ENCODE data around the gene COL12A1. TPM values are rescaled to one million over a fixed set of nuclear protein-coding genes. Genes with fewer than 3 reads are reported as not detected.
"Not testable (repeated sequence)": the region's sequence is repeated elsewhere in the genome, so short reads cannot be mapped to it uniquely, and the experiment has no call there.

Gene COL12A1
- total and polyA plus RNA-seq, 3 experiments from 2014 or later = not detected

DNA sequence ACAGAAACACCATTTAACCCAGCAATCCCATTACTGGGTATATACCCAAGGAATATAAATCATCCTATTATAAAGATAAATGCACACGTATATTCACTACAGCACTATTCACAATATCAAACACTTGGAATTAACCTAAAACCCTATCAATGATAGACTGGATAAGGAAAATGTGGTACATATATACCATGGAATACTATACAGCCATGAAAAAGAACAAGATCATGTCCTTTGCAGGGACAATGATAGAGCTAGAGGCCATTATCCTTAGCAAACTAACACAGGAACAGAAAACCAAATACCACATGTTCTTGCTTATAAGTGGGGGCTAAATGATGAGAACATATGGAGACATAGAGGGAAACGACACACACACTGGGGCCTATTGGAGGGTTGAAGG lies 19.3 kb downstream of the COL12A1 start:
- H3K27me3 ChIP-seq (ENCODE audit: insufficient read depth, low read length, poor library complexity, severe bottlenecking); H3K27ac ChIP-seq (ENCODE audit: low read depth, low read length); H3K4me3 ChIP-seq (ENCODE audit: low read length); CTCF ChIA-PET; H3K27ac Mint-ChIP-seq; H3K4me1 ChIP-seq (ENCODE audit: insufficient read depth, low read length); H3K36me3 Mint-ChIP-seq; DNase-seq; H3K9me3 ChIP-seq (ENCODE audit: low read length); H3K4me1 Mint-ChIP-seq; H3K9me3 Mint-ChIP-seq; H3K36me3 ChIP-seq (ENCODE audit: insufficient read depth, low read length); POLR2A ChIA-PET; H3K4me3 Mint-ChIP-seq: not testable (repeated sequence)
- H3K27me3 Mint-ChIP-seq = peaks cover 4 to 26% of the 10 kb centered on the region in 2 donors

DNA sequence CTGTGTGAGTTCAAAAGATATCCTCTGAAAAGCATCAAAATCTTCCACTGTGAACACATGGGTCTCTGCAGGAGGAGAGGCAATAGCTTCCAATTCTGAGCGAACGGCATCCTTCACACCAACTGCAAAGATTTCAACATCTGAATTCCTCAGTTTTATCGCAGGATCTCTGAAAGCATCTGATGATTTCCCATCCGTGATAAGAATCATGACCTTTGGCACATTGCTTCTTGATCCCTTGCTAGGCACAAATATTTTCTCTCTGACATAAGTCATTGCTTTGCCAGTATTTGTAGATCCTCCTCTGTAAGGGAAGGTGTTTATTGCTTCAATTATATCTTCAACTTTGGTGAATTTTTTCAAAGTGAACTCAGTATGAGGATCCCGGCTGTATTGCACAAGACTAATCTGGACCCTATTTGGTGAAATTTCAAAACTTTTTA lies 22.7 kb downstream of the COL12A1 start:
- Mint-ChIP-seq H3K27me3 (peaks cover 12 to 30% of the 10 kb centered on the region in 2 donors), H3K9me3 (peaks cover 0 to 8% (median 4%) of the 10 kb centered on the region in 5 donors), H3K27ac (no peak overlapping the region), H3K4me3 (no peak overlapping the region), H3K36me3 (no peaks in the 10 kb centered on the region), H3K4me1 (no peaks in the 10 kb centered on the region)
- no peaks in the 10 kb centered on the region for H3K9me3 ChIP-seq (ENCODE audit: low read length)
- no peak overlapping the region for H3K4me3 ChIP-seq (ENCODE audit: low read length)
- DNase-seq = no peak
- POLR2A ChIA-PET = no interaction called here
- no peaks in the 10 kb centered on the region for H3K36me3 ChIP-seq (ENCODE audit: insufficient read depth, low read length)
- H3K27ac ChIP-seq (ENCODE audit: low read depth, low read length) = no peak overlapping the region
- CTCF ChIA-PET = no interaction called here
- no peaks in the 10 kb centered on the region for H3K4me1 ChIP-seq (ENCODE audit: insufficient read depth, low read length)
- no peaks in the 10 kb centered on the region for H3K27me3 ChIP-seq (ENCODE audit: insufficient read depth, low read length, poor library complexity, severe bottlenecking)

DNA sequence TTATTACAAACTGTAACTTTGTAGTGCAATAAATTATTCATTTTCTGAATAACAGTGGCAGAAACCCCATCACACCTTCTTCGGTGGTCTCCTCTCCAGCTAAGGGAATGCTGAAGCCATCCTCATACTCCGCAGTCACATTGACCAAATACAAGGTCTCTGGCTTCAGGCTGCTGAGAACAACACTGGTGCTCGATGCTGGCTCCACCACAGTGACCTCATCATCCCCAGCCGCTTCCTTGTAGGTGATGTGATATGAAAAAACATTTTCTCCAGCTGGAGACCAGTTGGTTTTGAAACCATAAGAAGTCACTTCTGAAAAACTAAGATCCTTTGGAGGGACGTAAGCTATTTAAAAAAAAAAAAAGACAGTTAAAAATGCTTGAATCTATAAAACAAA lies 25.0 kb downstream of the COL12A1 start:
- H3K9me3 Mint-ChIP-seq = peaks cover 0 to 4% (median 1%) of the 10 kb centered on the region in 5 donors
- no peak overlapping the region for H3K27ac ChIP-seq (ENCODE audit: low read depth, low read length)
- CTCF ChIA-PET = interaction anchor here (1.1 kb wide), 1 partner anchor 1442 kb away, joined by 3 read pairs; no protein-coding TSS in a partner anchor

DNA sequence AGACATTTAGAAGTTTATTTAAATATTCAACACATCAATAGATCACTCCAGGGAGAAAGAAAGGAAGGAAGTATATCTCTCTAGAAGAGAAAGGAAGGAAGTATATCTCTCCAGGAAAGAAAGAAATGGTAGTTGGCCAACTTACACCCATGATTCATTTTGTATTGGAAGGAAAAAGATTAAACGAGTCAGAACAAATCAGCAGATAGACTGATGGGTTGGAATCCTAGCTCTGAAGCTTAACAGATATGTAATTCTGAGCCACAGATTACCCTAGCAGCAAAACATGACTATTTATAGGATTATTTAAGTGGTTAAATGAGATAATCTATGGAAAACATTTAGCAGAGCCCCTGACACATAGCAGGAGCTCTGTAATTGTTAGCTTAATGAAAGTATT lies 27.1 kb downstream of the COL12A1 start:
- Mint-ChIP-seq H3K27me3 (peaks cover 16 to 30% of the 10 kb centered on the region in 2 donors), H3K9me3 (no peaks in the 10 kb centered on the region), H3K4me1 (no peaks in the 10 kb centered on the region), H3K27ac (no peak overlapping the region), H3K36me3 (no peaks in the 10 kb centered on the region), H3K4me3 (no peak overlapping the region)
- Histone ChIP-seq H3K36me3 (ENCODE audit: insufficient read depth, low read length) (no peaks in the 10 kb centered on the region), H3K27me3 (ENCODE audit: insufficient read depth, low read length, poor library complexity, severe bottlenecking) (no peaks in the 10 kb centered on the region), H3K4me3 (ENCODE audit: low read length) (no peak overlapping the region), H3K9me3 (ENCODE audit: low read length) (no peaks in the 10 kb centered on the region), H3K4me1 (ENCODE audit: insufficient read depth, low read length) (no peaks in the 10 kb centered on the region), H3K27ac (ENCODE audit: low read depth, low read length) (no peak overlapping the region)
- CTCF ChIA-PET = no interaction called here
- POLR2A ChIA-PET = no interaction called here
- DNase-seq = no peak

More for the DNA sequence above, 25.0 kb downstream of the COL12A1 start:
- Histone ChIP-seq H3K27me3 (ENCODE audit: insufficient read depth, low read length, poor library complexity, severe bottlenecking) (no peaks in the 10 kb centered on the region), H3K4me1 (ENCODE audit: insufficient read depth, low read length) (no peaks in the 10 kb centered on the region), H3K36me3 (ENCODE audit: insufficient read depth, low read length) (no peaks in the 10 kb centered on the region), H3K4me3 (ENCODE audit: low read length) (no peak overlapping the region), H3K9me3 (ENCODE audit: low read length) (no peaks in the 10 kb centered on the region)
- Mint-ChIP-seq H3K36me3 (no peaks in the 10 kb centered on the region), H3K27ac (no peak overlapping the region), H3K4me3 (no peak overlapping the region), H3K4me1 (no peaks in the 10 kb centered on the region), H3K27me3 (peaks cover 12 to 33% of the 10 kb centered on the region in 2 donors)
- DNase-seq = no peak
- POLR2A ChIA-PET = no interaction called here

DNA sequence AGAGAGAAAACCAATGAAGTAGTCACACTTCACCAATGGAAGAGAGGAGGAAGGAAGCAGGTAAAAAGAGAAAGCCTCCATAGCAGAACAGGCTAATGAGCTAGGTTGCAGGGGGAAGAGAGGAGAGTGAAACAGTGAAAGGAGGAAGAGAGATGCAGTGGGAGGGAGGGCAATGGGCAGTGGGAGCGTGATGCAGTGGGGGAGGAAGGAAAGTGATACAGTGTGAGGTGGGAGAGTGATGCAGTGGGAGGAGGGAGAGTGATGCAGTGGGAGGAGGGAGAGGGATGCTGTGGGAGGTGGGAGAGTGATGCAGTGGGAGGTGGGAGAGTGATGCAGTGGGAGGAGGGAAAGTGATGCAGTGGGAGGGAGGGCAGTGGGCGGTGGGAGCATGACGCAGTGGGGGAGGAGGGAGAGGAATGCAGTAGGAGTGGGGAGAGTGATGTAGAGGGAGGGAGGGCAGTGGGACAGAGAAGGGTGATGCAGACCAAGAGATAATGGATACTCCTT lies 29.7 kb downstream of the COL12A1 start:
- no peaks in the 10 kb centered on the region for H3K4me1 Mint-ChIP-seq
- no peaks in the 10 kb centered on the region for H3K9me3 Mint-ChIP-seq
- no peaks in the 10 kb centered on the region for H3K36me3 Mint-ChIP-seq
- H3K27ac ChIP-seq (ENCODE audit: low read depth, low read length) = no peak overlapping the region
- H3K36me3 ChIP-seq (ENCODE audit: insufficient read depth, low read length) = no peaks in the 10 kb centered on the region
- no peak for DNase-seq
- H3K4me1 ChIP-seq (ENCODE audit: insufficient read depth, low read length) = no peaks in the 10 kb centered on the region
- H3K4me3 ChIP-seq (ENCODE audit: low read length) = no peak overlapping the region
- ChIA-PET POLR2A (no interaction called here), CTCF (interaction anchor here (0.9 kb wide), 1 partner anchor 152 kb away, joined by 3 read pairs; no protein-coding TSS in a partner anchor)
- no peak overlapping the region for H3K27ac Mint-ChIP-seq
- H3K27me3 Mint-ChIP-seq = peaks cover 11 to 22% of the 10 kb centered on the region in 2 donors
- H3K9me3 ChIP-seq (ENCODE audit: low read length) = no peaks in the 10 kb centered on the region
- H3K27me3 ChIP-seq (ENCODE audit: insufficient read depth, low read length, poor library complexity, severe bottlenecking) = no peaks in the 10 kb centered on the region
- H3K4me3 Mint-ChIP-seq = no peak overlapping the region

DNA sequence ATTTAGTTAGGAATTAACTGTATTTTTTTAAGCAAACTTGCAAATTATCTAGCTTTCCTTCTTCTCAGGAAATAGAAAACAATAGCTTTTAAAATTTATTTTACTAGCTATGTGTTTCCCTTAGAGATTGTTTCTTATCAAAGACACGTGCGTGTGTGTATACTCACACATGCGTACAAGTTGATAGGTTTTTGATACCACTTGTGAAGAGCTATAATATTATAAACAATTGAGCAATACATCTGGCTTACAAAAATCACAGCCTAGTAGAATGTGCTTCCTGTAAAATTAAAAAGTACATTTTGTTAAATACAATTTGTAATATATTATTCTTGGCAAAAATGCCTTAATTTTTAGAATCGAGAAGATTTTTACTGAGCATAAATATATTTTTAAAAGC lies 33.9 kb downstream of the COL12A1 start:
- H3K27me3 Mint-ChIP-seq = peaks cover 5 to 22% of the 10 kb centered on the region in 2 donors
- H3K9me3 ChIP-seq (ENCODE audit: low read length) = no peaks in the 10 kb centered on the region
- ChIA-PET POLR2A (no interaction called here), CTCF (no interaction called here)
- DNase-seq = no peak
- no peaks in the 10 kb centered on the region for H3K4me1 ChIP-seq (ENCODE audit: insufficient read depth, low read length)
- H3K36me3 Mint-ChIP-seq = no peaks in the 10 kb centered on the region
- no peaks in the 10 kb centered on the region for H3K4me1 Mint-ChIP-seq
- H3K4me3 ChIP-seq (ENCODE audit: low read length) = no peak overlapping the region
- H3K27ac Mint-ChIP-seq = no peak overlapping the region
- H3K4me3 Mint-ChIP-seq = no peak overlapping the region
- H3K9me3 Mint-ChIP-seq = no peaks in the 10 kb centered on the region
- H3K27ac ChIP-seq (ENCODE audit: low read depth, low read length) = no peak overlapping the region
- H3K36me3 ChIP-seq (ENCODE audit: insufficient read depth, low read length) = no peaks in the 10 kb centered on the region
- no peaks in the 10 kb centered on the region for H3K27me3 ChIP-seq (ENCODE audit: insufficient read depth, low read length, poor library complexity, severe bottlenecking)

DNA sequence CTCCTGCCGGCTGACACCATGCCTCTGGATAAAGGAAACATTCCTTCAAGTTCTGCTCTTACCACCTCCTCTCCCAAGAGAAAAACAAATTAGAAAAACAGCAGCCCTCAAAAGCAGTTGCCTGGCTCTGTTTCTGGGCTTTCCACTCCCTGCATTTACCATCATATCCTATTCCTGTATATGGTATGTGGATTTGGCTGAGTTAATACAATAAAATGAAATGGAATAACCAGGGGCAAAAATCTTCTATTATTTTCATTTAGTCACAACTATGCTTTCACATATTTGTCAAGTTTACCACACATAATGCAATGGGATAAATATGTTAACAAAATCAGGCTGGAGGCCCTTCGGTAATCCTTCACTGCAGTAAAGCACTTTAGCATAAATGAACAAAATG lies 34.3 kb downstream of the COL12A1 start:
- Mint-ChIP-seq H3K27ac (no peak overlapping the region), H3K27me3 (peaks cover 5 to 22% of the 10 kb centered on the region in 2 donors), H3K4me3 (no peak overlapping the region), H3K36me3 (no peaks in the 10 kb centered on the region), H3K4me1 (no peaks in the 10 kb centered on the region), H3K9me3 (no peaks in the 10 kb centered on the region)
- ChIA-PET POLR2A (no interaction called here), CTCF (no interaction called here)
- Histone ChIP-seq H3K36me3 (ENCODE audit: insufficient read depth, low read length) (no peaks in the 10 kb centered on the region), H3K27me3 (ENCODE audit: insufficient read depth, low read length, poor library complexity, severe bottlenecking) (no peaks in the 10 kb centered on the region), H3K27ac (ENCODE audit: low read depth, low read length) (no peak overlapping the region), H3K4me1 (ENCODE audit: insufficient read depth, low read length) (no peaks in the 10 kb centered on the region), H3K9me3 (ENCODE audit: low read length) (no peaks in the 10 kb centered on the region), H3K4me3 (ENCODE audit: low read length) (no peak overlapping the region)
- no peak for DNase-seq

DNA sequence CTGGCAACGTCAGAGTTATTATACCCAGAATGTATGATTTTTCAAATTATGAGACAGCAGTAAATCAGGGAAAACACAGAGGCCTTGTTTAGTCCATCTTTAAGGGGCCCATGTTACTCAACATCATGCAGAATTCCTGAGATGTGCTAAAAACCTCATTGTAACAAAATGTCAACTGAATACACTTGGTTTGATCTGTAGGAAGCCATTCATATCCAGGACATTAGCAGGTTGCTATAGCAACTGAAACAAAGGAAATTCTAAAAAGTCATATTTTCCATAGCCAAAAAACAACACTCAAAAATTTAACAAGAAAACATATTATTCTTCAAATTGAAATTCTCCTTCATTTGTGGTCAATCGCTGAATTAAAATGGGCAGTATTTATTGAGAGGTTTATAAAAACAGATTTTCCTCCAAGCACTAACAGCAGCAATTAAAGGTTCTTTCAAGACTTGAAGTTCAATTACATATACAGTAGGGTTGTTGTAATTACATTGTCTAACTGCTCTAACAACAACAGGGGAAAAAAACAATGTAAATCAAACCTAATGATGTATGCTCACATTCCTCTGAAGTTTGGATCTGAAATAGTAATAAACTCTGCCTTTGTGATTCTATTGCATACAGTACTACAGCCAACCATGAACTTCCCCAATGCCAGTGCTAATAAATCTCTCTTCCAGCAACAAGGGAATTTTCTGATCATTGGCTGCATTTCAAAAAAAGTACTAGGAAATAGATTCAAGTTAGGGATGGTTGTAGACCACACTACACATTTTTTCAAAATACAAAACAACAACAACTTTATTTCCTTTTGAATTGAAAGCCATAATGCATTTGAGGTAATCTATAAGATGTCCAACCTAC lies 34.9 kb downstream of the COL12A1 start:
- no peaks in the 10 kb centered on the region for H3K4me1 Mint-ChIP-seq
- H3K27me3 Mint-ChIP-seq = peaks cover 5 to 22% of the 10 kb centered on the region in 2 donors
- Histone ChIP-seq H3K27ac (ENCODE audit: low read depth, low read length) (no peak overlapping the region), H3K4me3 (ENCODE audit: low read length) (no peak overlapping the region), H3K9me3 (ENCODE audit: low read length) (no peaks in the 10 kb centered on the region), H3K4me1 (ENCODE audit: insufficient read depth, low read length) (no peaks in the 10 kb centered on the region), H3K36me3 (ENCODE audit: insufficient read depth, low read length) (no peaks in the 10 kb centered on the region), H3K27me3 (ENCODE audit: insufficient read depth, low read length, poor library complexity, severe bottlenecking) (no peaks in the 10 kb centered on the region)
- DNase-seq = no peak
- ChIA-PET CTCF (no interaction called here), POLR2A (no interaction called here)
- H3K36me3 Mint-ChIP-seq = no peaks in the 10 kb centered on the region
- no peak overlapping the region for H3K4me3 Mint-ChIP-seq
- no peak overlapping the region for H3K27ac Mint-ChIP-seq
- no peaks in the 10 kb centered on the region for H3K9me3 Mint-ChIP-seq
